Measurements from ENCODE around the gene AHI1.
"Not testable (repeated sequence)": the region's sequence is repeated elsewhere in the genome, so short reads cannot be mapped to it uniquely, and the experiment has no call there.

Gene AHI1

DNA sequence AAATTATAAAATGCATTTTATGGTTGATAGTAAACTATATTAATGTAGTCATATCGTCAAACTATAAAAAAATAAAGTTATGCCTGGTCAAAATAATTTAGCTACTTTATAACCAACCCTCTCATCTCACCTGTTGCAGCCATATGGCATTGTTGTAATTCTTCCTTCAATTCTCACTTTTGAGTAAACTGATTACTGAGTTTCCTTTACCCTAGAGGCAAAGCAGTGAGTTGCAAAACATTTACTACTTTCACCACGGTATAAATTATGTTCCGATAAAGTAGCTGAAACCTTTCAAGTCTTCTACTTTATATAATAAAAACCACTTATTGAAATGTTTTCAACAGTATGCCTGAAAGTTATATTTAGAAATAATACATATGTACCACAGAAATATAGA is 113.8 kb downstream of the AHI1 start:
- no peak for DNase-seq

DNA sequence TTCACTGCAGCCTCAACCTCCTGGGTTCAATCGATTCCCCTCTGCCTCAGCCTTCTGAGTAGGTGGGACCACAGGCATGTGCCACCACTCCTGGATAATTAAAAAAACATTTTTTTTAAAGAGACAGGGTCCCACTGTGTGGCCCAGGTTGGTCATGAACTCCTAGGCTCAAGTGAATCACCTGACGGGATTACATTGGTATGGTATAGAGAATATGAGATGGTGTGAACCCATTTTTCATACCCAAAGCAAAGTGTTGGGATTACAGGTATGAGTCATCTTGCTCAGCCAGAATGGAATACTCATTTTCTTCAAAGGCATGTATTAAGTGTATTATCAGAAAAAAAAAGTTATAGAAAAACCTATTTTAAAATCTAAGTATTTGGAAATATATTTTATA is 114.2 kb downstream of the AHI1 start:
- no peak for DNase-seq

DNA sequence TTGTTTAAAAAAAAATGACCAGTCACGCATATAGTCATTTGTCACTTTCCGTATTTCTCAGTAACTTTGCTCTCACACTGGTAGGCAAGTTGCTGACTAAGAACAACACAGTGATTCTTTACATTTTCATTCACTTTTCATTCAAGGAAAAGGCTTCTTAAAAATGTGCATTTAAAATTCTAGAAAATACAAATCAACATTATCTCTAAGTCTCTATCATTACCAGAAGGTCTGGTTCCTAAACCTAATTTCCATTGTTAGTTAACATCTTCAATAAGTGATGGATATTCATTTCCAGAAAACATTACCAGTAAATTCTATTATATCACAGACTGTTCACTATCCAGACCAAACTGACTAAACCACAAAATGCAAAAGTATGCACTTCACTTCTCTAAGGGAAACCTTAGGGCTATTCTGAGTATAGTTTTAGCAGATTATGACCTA is 115.3 kb downstream of the AHI1 start:
- DNase-seq: no peak

DNA sequence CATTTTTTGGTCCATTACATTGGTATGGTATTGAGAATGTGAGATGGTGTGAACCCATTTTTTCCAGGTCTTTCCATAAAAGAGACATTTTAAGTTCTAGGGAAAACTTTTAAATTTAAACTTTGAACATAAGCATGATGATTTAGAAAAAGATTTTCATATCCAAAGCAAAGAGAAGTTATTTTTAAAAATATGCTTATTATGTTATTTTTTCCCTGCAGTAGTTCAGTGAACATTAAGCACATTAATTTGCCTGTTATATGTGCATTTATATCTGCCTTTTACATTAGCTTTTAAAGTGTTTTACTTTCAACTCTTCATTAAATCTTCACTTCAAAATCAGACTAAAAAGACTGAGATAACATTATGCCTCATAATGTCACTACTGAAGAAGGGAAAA is 116.7 kb downstream of the AHI1 start:
- no peak for DNase-seq

DNA sequence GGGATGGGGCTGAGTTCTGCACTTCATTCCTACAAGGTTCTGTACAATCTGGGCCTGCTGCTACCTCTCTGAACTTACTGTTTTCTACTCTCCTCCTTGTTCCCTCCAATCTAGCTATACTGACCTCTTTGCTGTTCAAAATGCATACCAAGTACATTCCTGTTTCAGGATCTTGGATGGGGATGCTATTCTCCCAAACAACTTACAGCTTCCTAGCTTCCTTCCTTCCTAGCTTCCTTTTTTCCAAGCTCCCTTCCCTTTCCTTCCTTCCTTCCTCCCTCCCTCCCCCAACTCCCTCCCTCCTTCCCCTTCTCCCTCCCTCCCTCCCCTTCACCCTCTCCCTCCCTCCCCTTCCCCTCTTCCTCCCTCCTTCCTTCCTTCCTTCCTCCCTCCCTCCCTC is 117.9 kb downstream of the AHI1 start:
- no peak for DNase-seq

DNA sequence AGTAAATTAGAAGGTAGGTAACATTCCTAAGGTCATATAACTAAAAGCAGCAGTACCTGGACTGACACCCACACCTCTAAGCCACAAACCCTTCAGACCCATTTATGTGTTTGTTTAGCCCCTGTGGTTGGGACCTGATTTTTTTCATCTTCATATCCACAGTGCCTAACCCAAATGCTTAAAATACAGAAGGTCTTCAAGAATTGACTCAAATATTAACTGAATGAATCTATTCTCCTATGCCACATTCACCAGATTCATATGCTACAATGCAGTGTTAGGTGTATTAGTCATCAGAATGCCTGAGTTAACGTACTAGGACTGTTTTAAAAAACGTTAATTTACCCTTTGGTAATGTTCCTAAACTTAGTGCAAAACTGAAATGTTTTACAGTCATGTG is 124.8 kb downstream of the AHI1 start:
- DNase-seq: no peak

DNA sequence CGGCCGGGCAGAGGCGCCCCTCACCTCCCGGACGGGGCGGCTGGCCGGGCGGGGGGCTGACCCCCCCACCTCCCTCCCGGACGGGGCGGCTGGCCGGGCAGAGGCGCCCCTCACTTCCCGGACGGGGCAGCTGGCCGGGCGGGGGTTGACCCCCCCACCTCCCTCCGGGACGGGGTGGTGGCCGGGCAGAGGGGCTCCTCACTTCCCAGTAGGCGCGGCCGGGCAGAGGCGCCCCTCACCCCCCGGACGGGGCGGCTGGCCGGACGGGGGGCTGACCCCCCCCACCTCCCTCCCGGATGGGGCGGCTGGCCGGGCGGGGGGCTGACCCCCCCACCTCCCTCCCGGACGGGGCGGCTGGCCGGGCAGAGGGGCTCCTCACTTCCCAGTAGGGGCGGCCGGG is 133.9 kb downstream of the AHI1 start:
- not testable (repeated sequence) for DNase-seq

DNA sequence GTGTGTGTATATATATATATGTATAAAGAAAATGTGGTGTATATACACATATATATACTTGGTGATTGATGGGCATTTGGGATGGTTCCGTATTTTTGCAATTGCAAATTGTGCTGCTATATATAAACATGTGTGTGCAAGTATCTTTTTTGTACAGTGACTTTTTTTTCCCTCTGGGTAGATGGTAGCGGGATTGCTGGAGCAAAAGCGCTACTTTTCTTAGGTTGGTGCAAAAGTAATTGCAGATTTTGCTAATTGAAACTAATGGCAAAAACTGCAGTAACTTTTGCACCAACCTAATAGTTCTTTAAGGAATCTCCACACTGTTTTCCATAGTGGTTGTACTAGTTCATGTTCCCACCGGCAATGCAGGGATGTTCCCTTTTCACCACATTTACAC is 135.4 kb downstream of the AHI1 start:
- no peak for DNase-seq

DNA sequence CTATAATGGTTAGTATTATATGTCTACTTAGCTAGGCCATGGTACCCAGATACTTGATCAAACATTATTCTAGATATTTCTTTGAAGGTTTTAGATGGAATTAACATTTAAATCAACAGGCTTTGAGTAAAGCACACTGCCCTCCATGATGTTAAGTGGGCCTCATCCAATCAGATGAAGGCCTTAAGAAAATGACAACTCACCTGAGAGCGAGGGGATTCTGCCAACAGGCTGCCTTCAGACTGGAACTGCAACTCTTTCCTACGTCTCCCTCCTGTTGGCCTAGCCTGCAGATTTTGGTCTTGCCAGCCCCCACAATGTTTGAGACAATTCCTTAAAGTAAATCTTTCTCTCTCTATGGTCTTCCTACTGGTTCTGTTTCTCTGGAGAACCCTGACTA is 137.3 kb downstream of the AHI1 start:
- DNase-seq: no peak

DNA sequence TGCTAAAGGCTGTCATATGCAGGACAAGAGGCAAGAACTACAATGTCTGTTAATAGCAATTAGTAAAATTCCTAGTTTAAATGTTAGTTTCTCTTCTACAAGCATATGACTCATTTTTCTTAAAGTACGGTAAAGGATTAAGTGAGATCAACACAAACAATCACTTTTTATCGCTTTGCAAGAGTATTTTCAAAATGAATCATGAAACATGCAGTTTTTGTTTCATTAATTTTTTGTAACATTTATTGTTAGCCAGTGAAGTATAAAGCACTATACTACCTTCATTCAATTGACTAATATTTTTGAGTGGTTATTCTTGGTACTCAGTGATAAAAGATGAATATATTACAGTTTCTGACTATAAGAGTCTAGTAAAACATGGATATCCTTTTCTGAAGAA is 138.6 kb downstream of the AHI1 start:
- DNase-seq: no peak

DNA sequence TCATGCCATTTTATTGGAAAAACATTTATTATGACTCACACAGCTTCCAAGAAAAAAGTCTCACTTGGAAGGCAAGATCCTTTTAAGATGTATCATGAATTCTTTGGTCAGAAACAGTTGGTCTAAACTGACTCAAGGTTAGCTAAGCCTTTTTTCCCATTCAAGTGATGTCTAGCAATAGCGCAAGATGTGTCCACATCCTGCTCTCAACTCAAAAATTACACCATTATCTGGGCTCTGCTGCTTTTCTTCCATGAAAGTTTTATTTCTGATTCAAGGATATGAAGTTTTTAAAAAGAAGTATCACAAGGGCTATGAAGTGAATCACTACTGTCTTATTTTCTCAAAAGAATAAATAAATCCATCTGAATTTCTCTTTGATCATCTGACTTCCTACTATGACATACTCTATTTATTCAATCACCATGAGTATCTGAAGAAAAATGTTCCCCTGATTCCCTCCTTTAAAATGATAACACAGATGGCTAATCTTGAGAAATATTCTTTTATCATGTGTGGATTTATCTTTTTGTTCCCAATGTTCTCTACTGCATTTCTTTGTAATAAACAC is 139.2 kb downstream of the AHI1 start:
- no peak for DNase-seq

DNA sequence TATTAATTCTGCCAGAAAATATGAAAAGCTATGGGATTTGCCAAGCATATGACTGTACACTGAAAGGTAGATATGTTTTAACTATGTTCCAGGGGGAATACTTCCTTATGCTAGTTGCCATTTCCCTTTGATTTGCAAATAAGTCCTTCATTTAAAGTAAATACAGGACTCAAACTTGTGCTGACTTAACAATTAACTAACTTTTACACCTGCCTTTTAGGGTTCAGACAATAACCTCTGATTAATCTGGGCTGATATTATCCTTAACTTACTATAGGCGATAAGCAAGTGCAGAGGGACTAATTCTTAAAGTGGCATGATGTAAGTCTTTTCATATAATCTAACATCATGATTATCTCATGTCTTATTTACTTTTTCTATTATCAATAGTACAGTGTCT is 143.1 kb downstream of the AHI1 start:
- no peak for DNase-seq

DNA sequence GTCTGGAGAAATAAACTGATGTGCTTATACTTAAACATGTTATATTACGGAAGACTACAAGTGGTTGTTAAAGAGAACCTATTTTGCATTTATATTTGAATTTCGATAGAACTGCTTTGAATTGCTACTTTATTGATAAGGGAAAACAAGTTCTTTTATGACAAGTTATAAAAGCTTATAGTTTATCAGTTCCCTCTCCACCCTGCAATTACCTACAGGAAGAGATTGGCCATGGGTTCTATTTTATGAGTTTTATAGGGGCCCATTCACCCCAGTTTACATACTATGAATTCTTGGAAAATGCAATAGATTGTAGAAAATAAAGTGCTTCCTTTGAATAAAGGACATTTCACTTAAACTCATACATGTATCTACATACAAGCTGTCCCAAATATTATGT is 144.4 kb downstream of the AHI1 start:
- no peak for DNase-seq

DNA sequence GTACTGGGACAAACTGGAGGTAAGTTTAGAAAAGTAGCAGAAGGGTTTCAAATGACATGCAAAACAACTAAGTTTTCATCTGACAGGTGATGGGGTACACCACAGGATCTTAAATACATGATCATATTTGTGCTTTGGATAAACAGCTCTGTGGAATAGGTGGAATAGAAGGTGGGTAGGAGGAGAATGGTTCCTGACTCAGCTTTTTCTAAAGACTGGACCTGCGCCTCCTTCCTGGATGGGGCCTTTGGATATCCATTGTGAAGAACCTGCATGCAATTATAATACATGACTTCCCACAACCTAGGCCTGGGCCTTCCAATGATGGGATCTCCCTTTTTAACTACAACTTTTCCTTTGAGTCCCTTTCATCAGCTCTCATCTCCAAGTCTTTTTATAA is 145.9 kb downstream of the AHI1 start:
- DNase-seq: no peak

DNA sequence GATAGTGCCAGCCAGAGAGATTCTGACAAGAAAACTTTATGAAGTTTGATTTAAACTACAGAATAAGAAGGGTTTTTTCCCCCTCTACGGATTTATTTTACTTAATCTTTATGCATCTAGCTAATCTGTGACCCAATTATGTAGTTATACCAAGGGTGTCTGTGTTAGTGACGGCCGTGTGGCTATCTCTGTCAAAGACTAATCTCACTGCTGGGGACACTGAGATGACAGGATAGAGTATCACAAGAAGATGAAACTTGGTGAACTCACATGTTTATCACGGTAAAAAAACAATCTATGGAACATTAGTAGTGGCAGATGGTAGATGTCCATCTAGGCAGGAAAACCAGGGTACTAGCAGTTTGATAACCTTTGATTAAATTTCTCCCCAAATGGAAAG is 149.7 kb downstream of the AHI1 start:
- DNase-seq: no peak

DNA sequence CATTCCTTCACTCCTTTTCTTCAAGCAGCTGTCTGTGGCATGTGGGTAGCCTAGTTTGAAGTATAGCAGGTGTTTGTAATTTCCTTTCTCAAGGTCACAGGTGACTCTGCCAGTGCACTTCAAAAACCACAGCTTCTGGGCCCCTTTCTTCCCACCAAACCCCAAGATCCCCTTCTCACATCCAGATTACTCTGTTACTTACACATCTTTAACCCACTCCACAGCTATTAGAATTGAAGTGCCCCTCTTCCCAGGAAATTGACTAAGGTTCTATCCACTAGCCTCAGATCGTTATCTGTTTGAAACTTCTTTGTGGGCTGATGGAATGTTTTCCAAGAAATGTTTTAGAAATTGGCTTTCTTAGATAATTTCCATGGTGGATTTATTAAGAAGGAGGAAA is 150.8 kb downstream of the AHI1 start:
- DNase-seq: no peak

DNA sequence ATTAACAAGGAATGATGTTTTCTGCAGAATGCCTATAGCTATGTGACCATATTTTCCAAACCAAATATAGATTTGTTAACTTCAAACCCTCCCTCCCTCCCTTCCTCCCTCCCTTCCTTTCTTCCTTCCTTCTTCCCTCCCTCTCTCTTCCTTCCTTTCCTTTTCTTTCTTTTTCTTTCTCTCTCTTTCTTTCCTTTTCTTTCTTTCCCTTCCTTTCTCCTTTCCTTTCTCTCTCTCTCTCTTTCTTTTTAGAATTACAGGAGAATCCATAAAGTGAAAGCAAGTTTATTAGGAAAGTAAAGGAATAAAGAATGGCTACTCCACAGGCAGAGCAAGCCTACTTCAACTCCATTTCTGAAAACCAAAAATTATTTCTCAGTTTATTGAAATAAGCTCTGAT is 153.0 kb downstream of the AHI1 start:
- DNase-seq: no peak

DNA sequence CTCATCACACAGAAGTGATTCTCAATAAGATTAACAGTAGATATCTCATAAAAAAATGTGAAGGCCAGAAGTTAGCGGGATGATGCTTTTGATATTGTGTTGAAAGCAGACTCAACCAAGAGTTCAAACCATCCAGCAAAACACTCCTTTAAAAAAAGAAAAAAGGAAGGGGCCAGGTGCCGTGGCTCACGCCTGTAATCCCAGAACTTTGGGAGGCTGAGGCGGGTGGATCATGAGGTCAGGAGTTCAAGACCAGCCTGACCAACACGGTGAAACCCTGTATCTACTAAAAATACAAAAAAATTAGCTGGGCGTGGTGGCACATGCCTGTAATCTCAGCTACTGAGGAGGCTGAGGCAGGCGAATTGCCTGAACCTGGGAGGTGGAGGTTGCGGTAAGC is 157.6 kb downstream of the AHI1 start:
- DNase-seq: not testable (repeated sequence)

DNA sequence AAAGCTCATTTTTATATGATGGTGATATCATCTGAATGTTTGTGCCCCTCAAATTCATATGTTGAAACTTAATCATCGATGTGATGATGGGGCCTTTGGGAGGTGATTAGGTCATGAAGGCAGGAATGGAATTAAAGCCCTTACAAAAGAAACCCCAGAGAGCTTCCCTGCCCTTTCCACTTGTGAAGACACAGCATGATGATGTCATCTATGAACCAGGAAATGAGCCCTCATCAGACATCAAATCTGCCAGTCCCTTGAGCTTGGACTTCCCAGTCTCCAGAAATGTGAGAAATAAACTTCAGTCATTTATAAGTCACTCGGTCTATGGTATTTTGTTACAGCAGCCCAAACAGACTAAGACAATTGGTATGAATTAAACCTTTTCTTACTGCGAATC is 163.4 kb downstream of the AHI1 start:
- no peak for DNase-seq

DNA sequence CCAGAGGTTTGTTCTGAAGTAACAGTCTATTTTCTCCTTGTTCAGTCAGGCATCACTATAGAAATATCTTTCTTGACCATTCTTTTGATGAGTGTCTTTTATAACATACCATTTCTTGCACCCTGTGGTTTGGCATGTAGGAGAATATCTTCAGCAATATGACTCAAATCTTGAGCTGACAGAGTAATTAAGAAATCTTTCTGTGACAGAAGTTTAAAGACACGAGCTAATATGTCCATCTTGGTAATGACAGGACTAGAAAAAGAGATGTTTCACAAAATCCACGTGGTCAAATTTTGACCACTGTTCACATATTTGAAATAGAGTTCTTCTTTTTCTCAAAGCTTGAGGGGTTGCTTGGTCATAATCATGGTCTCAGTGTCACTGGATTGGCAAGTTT is 166.5 kb downstream of the AHI1 start:
- DNase-seq: no peak

DNA sequence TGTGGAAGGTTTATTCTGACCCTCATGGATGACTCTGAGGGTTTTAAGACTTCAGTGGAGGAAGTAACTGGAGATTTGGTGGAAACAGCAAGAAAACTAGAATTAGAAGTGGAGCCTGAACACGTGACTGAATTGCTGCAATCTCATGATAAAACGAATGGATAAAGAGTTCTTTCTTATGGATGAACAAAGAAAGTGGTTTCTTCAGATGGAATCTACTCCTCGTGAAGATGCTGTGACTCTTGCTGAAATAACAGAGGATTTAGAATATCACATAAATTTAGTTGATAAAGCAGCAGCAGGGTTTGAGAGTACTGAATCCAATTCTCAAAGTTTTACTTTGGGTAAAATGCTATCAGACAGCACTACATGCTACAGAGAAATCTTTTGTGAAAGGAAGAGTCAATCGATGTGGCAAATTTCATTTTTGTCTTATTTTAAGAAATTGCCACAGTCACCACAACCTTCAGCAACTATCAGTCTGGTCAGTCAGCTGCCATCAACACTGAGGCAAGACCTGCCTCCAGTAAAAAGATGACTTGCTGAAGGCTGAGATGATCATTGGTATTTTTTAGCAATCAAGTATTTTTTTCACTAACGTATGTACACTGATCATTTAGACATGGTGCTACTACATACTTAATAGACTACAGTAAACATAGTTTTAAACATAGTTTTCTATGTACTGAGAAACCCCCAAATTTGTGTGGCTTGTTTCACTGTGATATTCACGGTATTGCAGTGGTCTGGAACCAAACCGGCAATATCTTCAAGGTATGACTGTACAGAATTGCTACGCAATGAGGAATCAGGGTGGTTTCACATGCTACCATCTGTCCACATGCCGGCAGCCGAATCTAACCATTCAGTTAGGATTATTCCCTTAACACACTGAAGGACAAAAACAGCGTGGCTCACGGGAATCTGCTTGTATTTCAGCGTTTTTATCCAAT is 167.4 kb downstream of the AHI1 start:
- no peak for DNase-seq

DNA sequence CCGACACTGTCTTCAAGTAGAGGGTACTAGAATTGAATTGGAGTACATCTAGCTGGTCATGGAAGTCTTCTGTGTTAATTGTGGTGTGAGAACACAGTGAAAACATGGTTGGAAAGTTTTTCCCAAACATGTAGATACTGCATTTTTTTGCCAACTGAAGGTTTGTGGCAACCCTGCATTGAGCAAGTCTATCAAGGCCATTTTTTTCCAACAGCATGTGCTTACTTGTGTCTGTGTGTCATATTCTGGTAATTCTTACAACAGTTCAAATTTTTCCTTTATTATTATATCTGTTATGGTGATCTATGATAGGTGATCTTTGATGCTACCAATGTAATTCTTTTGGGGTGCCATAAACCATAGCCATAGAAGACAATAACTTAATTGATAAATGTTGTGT is 169.4 kb downstream of the AHI1 start:
- DNase-seq: no peak

DNA sequence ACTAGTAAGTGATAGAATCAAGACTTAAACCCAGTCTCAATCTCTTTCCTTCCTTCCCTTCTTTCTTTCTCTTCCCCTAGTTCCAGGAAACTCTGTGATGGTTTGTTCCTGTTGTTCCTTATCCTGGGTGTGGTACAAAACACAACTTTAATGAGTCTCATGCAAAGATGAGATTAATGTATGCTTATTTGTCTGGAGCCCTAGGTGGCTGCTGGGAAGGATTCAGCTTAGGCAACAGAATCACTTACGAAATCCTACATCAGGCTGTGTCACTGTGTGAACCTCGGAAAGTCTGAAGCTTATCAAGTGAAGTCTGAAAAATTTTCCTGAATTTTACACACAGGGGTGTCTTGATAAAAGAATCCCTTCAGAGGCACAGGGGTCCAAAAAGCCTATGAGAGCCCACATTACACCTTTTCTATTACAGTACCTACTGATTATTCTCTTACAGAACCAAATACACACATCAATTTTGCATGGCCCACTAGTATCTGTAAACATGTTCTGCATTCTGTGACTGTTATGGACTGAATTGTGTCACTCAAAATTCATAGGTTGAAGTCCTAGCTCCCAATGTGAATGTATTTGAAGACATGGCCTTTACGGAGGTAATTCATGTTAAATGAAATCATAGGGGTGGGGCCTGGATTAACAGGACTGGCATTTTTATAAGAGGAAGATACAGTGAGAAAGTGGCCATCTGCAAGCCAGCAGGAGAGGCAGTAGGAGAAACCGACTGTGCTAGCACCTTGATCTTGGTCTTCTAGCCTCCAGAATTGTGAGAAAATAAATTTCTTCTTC is 171.7 kb downstream of the AHI1 start:
- DNase-seq: no peak

DNA sequence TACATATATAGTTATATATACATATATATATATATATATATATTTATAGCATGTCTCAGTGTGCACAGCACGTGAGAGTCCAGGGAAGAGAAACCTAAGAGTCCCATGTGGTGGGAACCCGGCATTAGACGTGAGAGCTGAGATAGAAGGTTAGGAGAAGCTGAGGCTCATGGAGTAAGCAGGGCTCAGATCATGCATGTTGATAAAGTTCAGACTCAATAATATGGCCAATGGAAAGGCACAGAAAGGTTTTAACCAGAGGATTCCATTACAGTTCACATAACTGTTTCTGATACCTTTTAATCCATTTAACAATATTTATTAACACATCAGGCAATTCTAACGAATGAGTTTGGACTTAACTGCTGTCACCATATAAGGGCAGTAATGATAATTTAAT is 173.0 kb downstream of the AHI1 start:
- DNase-seq: no peak
